H7 (cell line): ENCODE data around the gene APOL4. TPM values are rescaled to one million over a fixed set of nuclear protein-coding genes. Genes with fewer than 3 reads are reported as not detected.
"Not testable (repeated sequence)": the region's sequence is repeated elsewhere in the genome, so short reads cannot be mapped to it uniquely, and the experiment has no call there.

ENCODE experiments used
- DNase-seq: peaks from one replicate; pipeline ENCODE4 v3.0.0; 2012
- H3K27me3 ChIP-seq: 2 replicates; pipeline ENCODE4 v1.6.0; 2011; ENCODE audit warnings: mild to moderate bottlenecking, low read length; ENCODE audit not compliant: control insufficient read depth, insufficient read depth
- H3K36me3 ChIP-seq: replicated peaks from 2 replicates; pipeline ENCODE4 v1.5.1; 2011; ENCODE audit warnings: low read length; ENCODE audit not compliant: control insufficient read depth, insufficient read depth
- H3K4me3 ChIP-seq: 2 replicates; pipeline ENCODE4 v1.5.1; 2011; ENCODE audit warnings: low read depth, mild to moderate bottlenecking, control low read depth, low read length, moderate library complexity; ENCODE audit not compliant: insufficient read depth
- total RNA-seq: library from RNA; depleted of rRNA; stranded (reverse); fragments of >200 nt; shearing (Covaris generic); gene quantifications from 2 replicates; pipeline ENCODE4 v1.2.3, GENCODE V29; 2014

Gene APOL4
- total RNA-seq, 1 experiment from 2014 or later, result not detected

DNA sequence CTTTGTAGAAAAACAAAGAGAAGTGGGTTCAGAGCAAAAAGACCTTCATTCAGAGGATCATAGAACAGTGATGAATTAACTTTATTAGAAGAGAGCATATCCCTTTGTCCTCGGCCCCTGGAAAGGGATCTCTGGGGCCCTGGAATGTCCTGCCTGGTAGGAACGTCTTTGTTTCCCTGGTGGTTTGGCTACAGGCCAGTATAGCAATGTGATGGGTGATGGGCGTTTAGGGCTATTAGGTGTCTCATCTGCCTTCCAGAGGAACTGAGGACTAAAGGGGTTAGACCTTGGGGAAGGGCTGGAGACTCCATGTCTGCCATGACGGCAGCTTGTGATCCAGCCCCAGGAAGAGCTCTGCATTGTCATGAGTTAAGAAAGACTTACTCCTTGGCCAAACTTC lies 9.1 kb downstream of the APOL4 start:
- Histone ChIP-seq H3K4me3 (no peak overlapping the region), H3K27me3 (no peaks in the 10 kb centered on the region), H3K36me3 (no peaks in the 10 kb centered on the region)
- no peak for DNase-seq

- no peak overlapping the region for H3K4me3 ChIP-seq
- DNase-seq, result no peak
- H3K36me3 ChIP-seq, result no peaks in the 10 kb centered on the region
- H3K27me3 ChIP-seq, result no peaks in the 10 kb centered on the region
These were observed 10.3 kb downstream of the APOL4 start for GRCh38 chr22:36191106-36191836.

- not testable (repeated sequence) for H3K27me3 ChIP-seq, DNase-seq, H3K36me3 ChIP-seq, H3K4me3 ChIP-seq
These were observed 13.7 kb downstream of the APOL4 start for GRCh38 chr22:36187862-36188261.

DNA sequence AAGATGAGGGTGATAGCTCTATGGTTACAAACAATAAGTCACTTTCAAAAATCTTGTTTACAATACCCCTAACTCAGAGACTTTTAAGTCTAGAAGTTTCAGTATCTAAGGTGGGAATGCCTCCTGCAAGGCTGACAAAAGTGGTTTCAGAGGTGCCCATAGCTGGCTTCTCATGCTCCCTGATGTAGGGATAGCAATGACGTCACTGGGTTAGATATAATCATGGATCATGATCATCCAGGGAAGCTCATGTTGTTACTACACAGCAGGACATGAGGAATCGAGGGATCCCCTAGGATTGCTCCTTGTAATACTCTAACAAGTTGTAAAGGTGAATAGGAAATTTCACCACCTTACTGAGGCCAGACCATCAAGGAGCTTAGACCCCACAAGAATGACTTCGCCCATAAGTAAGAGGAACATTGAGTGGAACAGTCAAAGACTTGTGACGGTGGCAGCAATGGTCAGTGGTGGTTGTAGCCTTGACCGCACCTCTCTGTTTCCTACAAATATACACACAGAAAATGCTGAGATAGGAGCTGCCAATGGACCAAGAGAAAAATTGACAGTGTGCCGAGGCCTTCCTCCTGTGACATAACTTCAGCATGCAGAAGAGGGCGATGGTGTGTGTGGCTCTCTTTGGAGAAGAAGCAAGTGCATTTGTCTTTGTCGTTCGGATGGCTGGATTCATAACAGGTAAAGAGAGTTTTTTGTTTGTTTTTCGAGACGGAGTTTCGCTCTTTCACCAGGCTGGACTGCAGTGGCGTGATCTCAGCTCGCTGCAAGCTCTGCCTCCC lies 15.6 kb downstream of the APOL4 start:
- Histone ChIP-seq H3K4me3 (no peak overlapping the region), H3K36me3 (no peaks in the 10 kb centered on the region), H3K27me3 (no peaks in the 10 kb centered on the region)
- DNase-seq, result no peak

- H3K4me3 ChIP-seq, result no peak overlapping the region
- no peak for DNase-seq
- H3K36me3 ChIP-seq, result no peaks in the 10 kb centered on the region
- H3K27me3 ChIP-seq, result no peaks in the 10 kb centered on the region
These were observed 17.1 kb downstream of the APOL4 start for GRCh38 chr22:36184433-36185025.

DNA sequence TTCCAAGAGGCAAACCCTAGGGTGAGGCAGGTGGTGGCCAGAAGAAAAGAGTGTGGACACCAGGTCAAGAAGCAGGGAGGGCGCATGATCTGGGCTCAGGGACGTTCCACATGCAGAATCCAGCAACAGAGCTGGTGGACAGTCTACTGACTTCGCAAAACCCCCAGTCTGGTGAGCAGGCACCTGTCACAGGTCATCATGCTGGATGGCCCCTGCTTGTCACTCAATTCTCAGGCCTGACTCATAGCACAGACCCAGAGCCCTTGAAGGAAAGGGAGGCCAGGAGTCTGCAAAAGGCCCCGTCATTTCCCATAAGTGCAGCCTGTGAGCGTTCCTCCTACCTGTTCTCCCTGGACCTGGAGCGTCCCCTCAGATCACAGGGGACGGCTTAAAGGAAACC lies 18.2 kb downstream of the APOL4 start:
- no peaks in the 10 kb centered on the region for H3K27me3 ChIP-seq
- no peak for DNase-seq
- H3K36me3 ChIP-seq, result no peaks in the 10 kb centered on the region
- H3K4me3 ChIP-seq, result no peak overlapping the region

GRCh38 chr22:36182857-36183256 lies 18.8 kb downstream of the APOL4 start:
- no peaks in the 10 kb centered on the region for H3K27me3 ChIP-seq
- H3K36me3 ChIP-seq, result no peaks in the 10 kb centered on the region
- no peak for DNase-seq
- H3K4me3 ChIP-seq, result no peak overlapping the region

DNA sequence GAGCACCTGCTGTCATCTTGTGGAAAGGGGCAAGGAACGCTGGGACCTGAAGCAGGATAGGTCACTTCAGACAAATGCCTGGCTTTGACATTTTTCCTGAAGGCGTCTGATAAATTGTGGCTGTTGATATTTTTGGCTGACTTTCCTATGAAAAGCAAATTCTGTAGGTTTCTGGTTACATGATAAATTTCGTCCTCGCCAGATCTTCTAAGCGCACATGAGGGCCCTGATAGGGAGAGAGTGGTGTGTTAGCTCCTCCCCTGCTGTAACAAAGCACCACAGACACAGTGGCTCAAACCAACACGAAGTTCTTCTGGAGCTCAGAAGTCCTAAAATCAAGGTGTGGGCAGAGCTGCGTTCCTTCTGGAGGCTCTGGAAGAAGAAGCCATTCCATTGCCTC lies 19.6 kb downstream of the APOL4 start:
- Histone ChIP-seq H3K36me3 (no peaks in the 10 kb centered on the region), H3K4me3 (no peak overlapping the region), H3K27me3 (no peaks in the 10 kb centered on the region)
- no peak for DNase-seq

- no peaks in the 10 kb centered on the region for H3K27me3 ChIP-seq
- no peak overlapping the region for H3K4me3 ChIP-seq
- no peak for DNase-seq
- no peaks in the 10 kb centered on the region for H3K36me3 ChIP-seq
These were observed 20.7 kb downstream of the APOL4 start for GRCh38 chr22:36180928-36181327.

- Histone ChIP-seq H3K27me3 (no peaks in the 10 kb centered on the region), H3K4me3 (no peak overlapping the region), H3K36me3 (no peaks in the 10 kb centered on the region)
- DNase-seq, result peak; percentile 75
These were observed 21.4 kb downstream of the APOL4 start for GRCh38 chr22:36180038-36180880.

DNA sequence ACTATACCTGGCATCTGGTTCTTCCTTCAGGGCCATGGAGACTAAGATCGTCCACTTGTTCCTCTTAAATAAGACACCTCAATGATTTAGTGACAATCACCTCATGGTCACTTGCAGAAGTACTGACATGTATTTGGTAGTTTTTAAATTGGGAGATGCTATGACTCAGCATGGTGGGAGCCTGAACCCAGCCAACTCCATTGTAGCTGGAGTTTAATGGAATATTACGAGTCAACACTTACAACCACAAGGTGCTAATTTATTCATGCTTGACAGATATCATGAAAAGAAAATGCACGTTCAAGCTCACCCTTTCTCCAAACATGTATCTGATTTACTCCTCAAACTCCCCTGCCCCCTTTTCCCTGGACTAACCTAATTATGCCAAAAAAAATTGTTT lies 24.4 kb downstream of the APOL4 start:
- no peak overlapping the region for H3K4me3 ChIP-seq
- DNase-seq, result no peak
- H3K27me3 ChIP-seq, result no peaks in the 10 kb centered on the region
- H3K36me3 ChIP-seq, result no peaks in the 10 kb centered on the region

DNA sequence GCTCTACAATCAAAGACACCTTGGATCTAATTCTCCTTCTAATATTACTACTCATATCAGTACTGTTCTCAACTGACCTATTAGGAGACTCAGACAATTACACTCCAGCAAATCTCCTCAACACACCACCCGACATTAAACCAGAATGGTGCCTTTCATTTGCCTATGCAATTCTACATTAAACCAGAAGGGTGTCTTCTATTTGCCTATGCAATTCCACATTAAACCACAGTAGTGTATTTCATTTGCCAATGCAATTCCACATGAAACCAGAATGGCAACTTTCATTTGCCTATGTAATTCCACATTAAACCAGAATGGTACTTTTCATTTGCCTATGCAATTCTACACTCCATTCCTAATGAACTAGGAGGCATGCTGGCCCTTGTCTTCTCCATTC lies 25.7 kb downstream of the APOL4 start:
- DNase-seq, result no peak
- H3K36me3 ChIP-seq, result no peaks in the 10 kb centered on the region
- H3K27me3 ChIP-seq, result no peaks in the 10 kb centered on the region
- H3K4me3 ChIP-seq, result no peak overlapping the region

GRCh38 chr22:36171941-36172340 lies 29.7 kb downstream of the APOL4 start:
- H3K36me3 ChIP-seq, result no peaks in the 10 kb centered on the region
- no peak overlapping the region for H3K4me3 ChIP-seq
- no peak for DNase-seq
- H3K27me3 ChIP-seq, result no peaks in the 10 kb centered on the region

DNA sequence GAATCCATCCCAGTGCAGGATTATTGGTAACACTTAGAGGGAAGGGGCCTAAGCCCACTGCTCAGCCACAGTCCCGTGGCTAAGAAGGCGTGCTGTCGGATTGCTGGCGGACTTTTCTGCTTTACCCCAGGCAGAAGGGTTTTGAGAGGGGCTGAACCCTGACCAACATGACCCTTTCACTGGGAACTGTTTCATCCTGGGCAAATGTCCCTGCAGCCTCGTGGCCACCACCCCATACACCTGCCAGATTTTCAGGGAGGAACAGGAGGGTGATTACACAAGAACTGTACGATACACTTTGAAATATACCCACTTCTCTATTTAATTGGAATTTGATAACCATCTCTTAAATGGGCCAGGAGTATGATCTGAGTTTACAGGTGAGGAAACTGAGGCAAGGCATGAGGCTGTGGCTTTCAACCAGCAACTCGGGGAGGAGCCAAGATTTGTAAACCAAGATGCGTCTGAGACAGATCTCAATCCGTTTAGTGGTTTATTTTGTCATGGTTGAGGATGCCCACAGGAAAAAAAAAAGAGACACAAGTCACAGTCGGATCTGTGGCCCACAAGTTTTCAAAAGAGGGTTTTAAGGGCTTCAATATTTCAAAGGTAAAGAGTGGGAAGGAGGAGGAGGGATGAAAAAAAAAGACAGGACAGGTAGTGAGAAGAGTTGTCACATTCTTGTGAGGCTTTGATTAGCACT lies 34.9 kb downstream of the APOL4 start:
- no peaks in the 10 kb centered on the region for H3K36me3 ChIP-seq
- H3K27me3 ChIP-seq, result no peaks in the 10 kb centered on the region
- DNase-seq, result no peak
- no peak overlapping the region for H3K4me3 ChIP-seq
